Panc1 (cell line): ENCODE results near the gene SV2C. TPM values are rescaled to one million over a fixed set of nuclear protein-coding genes. Genes with fewer than 3 reads are reported as not detected.

Experiments used
- ATAC-seq: fragments of 200-7000 bp; cut with Tn5 transposase; 2 replicates; pipeline ENCODE4 v1.9.1; 2020; ENCODE audit warnings: mild to moderate bottlenecking, moderate library complexity
- BruUV-seq: library from RNA; stranded (reverse); fragments of 400-500 nt; replicated peaks from 2 replicates; lab custom pipeline; 2021; lab: Mats Ljungman, UMichigan
- CTCF ChIA-PET: fragments of 300-600 bp; sonication (Branson Sonifier 250); formaldehyde crosslinking; loops from one replicate; lab custom pipeline; 2022; ENCODE audit warnings: antibody characterized with exemption; lab: Charles Lee
- POLR2A ChIA-PET: fragments of 300-600 bp; sonication (Branson Sonifier 250); formaldehyde crosslinking; loops from one replicate; lab custom pipeline; 2022; ENCODE audit warnings: antibody characterized with exemption; lab: Charles Lee
- DNase-seq: peaks from one replicate; pipeline ENCODE4 v3.0.0-alpha.2; 2010; ENCODE audit warnings: low read depth, low spot score
- H3K27ac ChIP-seq: 2 replicates; pipeline ENCODE4 v1.5.1; 2011; ENCODE audit warnings: mild to moderate bottlenecking, low read length, inconsistent platforms
- H3K27me3 ChIP-seq: fragments of 200-500 bp; sonication (Bioruptor generic); 2 replicates; pipeline ENCODE4 v1.6.0; 2014; ENCODE audit warnings: low read length, inconsistent platforms; ENCODE audit not compliant: control insufficient read depth, insufficient read depth
- H3K36me3 ChIP-seq: fragments of 200-500 bp; sonication (Bioruptor generic); 2 replicates; pipeline ENCODE4 v1.5.1; 2014; ENCODE audit warnings: inconsistent platforms, mild to moderate bottlenecking, low read length, moderate library complexity; ENCODE audit not compliant: control insufficient read depth, insufficient read depth
- H3K4me1 ChIP-seq: 2 replicates; pipeline ENCODE4 v1.5.1; 2011; ENCODE audit warnings: inconsistent platforms, mild to moderate bottlenecking, low read length, moderate library complexity; ENCODE audit not compliant: control insufficient read depth, insufficient read depth
- H3K4me3 ChIP-seq, 2 experiments: 2 replicates each; pipeline ENCODE4 v1.5.1; 2011 to 2012; ENCODE audit warnings: low read depth in 2 of 2, low read length in 2 of 2, mild to moderate bottlenecking in 2 of 2, inconsistent platforms in 1 of 2, moderate library complexity in 1 of 2
- H3K9me3 ChIP-seq: fragments of 200-500 bp; sonication (Bioruptor generic); 2 replicates; pipeline ENCODE4 v1.5.1; 2014; ENCODE audit warnings: low read depth, mild to moderate bottlenecking, inconsistent platforms, low read length, moderate library complexity; ENCODE audit not compliant: control insufficient read depth, insufficient read depth
- CTCF ChIP-seq: fragments of 450-650 bp; IDR thresholded peaks from 2 replicates; pipeline ENCODE4 v1.5.1; 2017; ENCODE audit warnings: mild to moderate bottlenecking
- POLR2AphosphoS5 ChIP-seq: IDR thresholded peaks from 2 replicates; pipeline ENCODE4 v1.6.1; 2012; ENCODE audit warnings: mild to moderate bottlenecking, low read depth, low read length, moderate library complexity
- REST ChIP-seq, 2 experiments: IDR thresholded peaks; 2 replicates each; pipeline ENCODE4 v1.6.1; 2011 to 2012; ENCODE audit warnings: low read depth in 2 of 2, control low read depth in 1 of 2, low read length in 1 of 2, mild to moderate bottlenecking in 1 of 2, moderate library complexity in 1 of 2; ENCODE audit not compliant: insufficient read depth in 1 of 2
- SIN3A ChIP-seq: IDR thresholded peaks from 2 replicates; pipeline ENCODE4 v1.6.1; 2012; ENCODE audit warnings: low read depth, mild to moderate bottlenecking, low read length, moderate library complexity, borderline replicate concordance; ENCODE audit not compliant: insufficient read depth
- TCF7L2 ChIP-seq: IDR thresholded peaks from 2 replicates; pipeline ENCODE4 v1.6.1; 2011; ENCODE audit warnings: mild to moderate bottlenecking, low read depth, low read length, inconsistent platforms
- in situ Hi-C: cut with HindIII; loops from 2 replicates; pipeline ENCODE4 v1.10.0; 2016; ENCODE audit warnings: low sequenced_read_pairs, low pct_unique_long_range_greater_than_20kb
- intact Hi-C: fragments of 100-400 bp; cut with micrococcal nuclease; formaldehyde crosslinking; loops from one replicate; pipeline ENCODE4 v1.10.0; 2022; ENCODE audit not compliant: unreplicated experiment
- total RNA-seq: library from RNA; stranded (reverse); gene quantifications from one replicate; pipeline ENCODE4 v1.2.1, GENCODE V29; 2021; ENCODE audit not compliant: unreplicated experiment

SV2C gene
- total RNA-seq, 1 experiment from 2014 or later: not detected

- Histone ChIP-seq H3K4me3 (no peak overlapping the region), H3K27ac (no peak overlapping the region), H3K27me3 (no peaks in the 10 kb centered on the region; the same call in 1 of the 2 replicates), H3K36me3 (no peaks in the 10 kb centered on the region), H3K9me3 (no peaks in the 10 kb centered on the region), H3K4me1 (peaks cover 4% of the 10 kb centered on the region; the same call in 1 of the 2 replicates)
- in situ Hi-C loops: no loop called here
- intact Hi-C loops: no loop called here
- no TSS peak for BruUV-seq
- POLR2A ChIA-PET: no interaction called here
- DNase-seq (no peak), ATAC-seq (no peak)
- CTCF ChIA-PET: no interaction called here
- TF ChIP-seq POLR2AphosphoS5 (no peak), SIN3A (no peak), TCF7L2 (no peak), REST (IDR thresholded peaks at IDR 0.05; ENCODE audit: insufficient read depth in 1 of 2, low read depth in 2 of 2, low read length in 1 of 2) (no peak), CTCF (no peak)
These were observed 293.1 kb downstream of the SV2C start for GRCh38 chr5:76376148-76376865.

GRCh38 chr5:76376866-76377230 lies 293.7 kb downstream of the SV2C start:
- in situ Hi-C loops: no loop called here
- POLR2A ChIA-PET: no interaction called here
- no TSS peak for BruUV-seq

GRCh38 chr5:76378355-76378754 lies 295.2 kb downstream of the SV2C start:
- in situ Hi-C loops: no loop called here
- H3K9me3 ChIP-seq: no peaks in the 10 kb centered on the region
- TF ChIP-seq REST (IDR thresholded peaks at IDR 0.05; ENCODE audit: insufficient read depth in 1 of 2, low read depth in 2 of 2, low read length in 1 of 2) (no peak), POLR2AphosphoS5 (no peak), TCF7L2 (no peak), SIN3A (no peak), CTCF (no peak)
- ChIA-PET POLR2A (no interaction called here), CTCF (no interaction called here)
- no peaks in the 10 kb centered on the region for H3K36me3 ChIP-seq
- no TSS peak for BruUV-seq
- intact Hi-C loops: no loop called here
- H3K4me3 ChIP-seq: no peak overlapping the region
- no peaks in the 10 kb centered on the region; the same call in 1 of the 2 replicates for H3K27me3 ChIP-seq
- no peak overlapping the region for H3K27ac ChIP-seq
- ATAC-seq (no peak), DNase-seq (no peak)
- no peaks in the 10 kb centered on the region for H3K4me1 ChIP-seq

More at GRCh38 chr5:76376866-76377230, 293.7 kb downstream of the SV2C start:
- intact Hi-C loops: no loop called here
- H3K36me3 ChIP-seq: no peaks in the 10 kb centered on the region
- no peak overlapping the region for H3K27ac ChIP-seq
- no peak overlapping the region for H3K4me3 ChIP-seq
- CTCF ChIA-PET: no interaction called here
- H3K4me1 ChIP-seq: peaks cover 4% of the 10 kb centered on the region; the same call in 1 of the 2 replicates
- ATAC-seq (no peak), DNase-seq (no peak)
- no peaks in the 10 kb centered on the region for H3K9me3 ChIP-seq
- H3K27me3 ChIP-seq: no peaks in the 10 kb centered on the region; the same call in 1 of the 2 replicates
- no peak for TF ChIP-seq TCF7L2
